GM12865 (cell line): ENCODE measurements around the gene CD81.

ENCODE experiments used
- DNase-seq: peaks from one replicate; pipeline ENCODE4 v3.0.0; 2010; ENCODE audit warnings: low read depth
- H3K4me3 ChIP-seq: 2 replicates; pipeline ENCODE4 v1.5.1; 2011; ENCODE audit warnings: mild to moderate bottlenecking, low read depth, low read length, control low read depth
- CTCF ChIP-seq: IDR thresholded peaks from 2 replicates; pipeline ENCODE4 v1.5.1; 2011; ENCODE audit warnings: low read length, control low read depth, low read depth, inconsistent platforms; ENCODE audit not compliant: insufficient read depth; ENCODE audit errors: missing control alignments

CD81 gene

GRCh38 chr11:2401436-2401984, 24.4 kb downstream of the CD81 start:
- peak overlapping the region; percentile 60 for H3K4me3 ChIP-seq
- DNase-seq = no peak
- peak; percentile 23 for TF ChIP-seq CTCF

- H3K4me3 ChIP-seq = no peak overlapping the region
- no peak for DNase-seq
- no peak for TF ChIP-seq CTCF
Observed at GRCh38 chr11:2402106-2402505, 25.0 kb downstream of the CD81 start.

- TF ChIP-seq CTCF = no peak
- no peak for DNase-seq
- no peak overlapping the region for H3K4me3 ChIP-seq
Observed at GRCh38 chr11:2402890-2403645, 26.0 kb downstream of the CD81 start.

- no peak overlapping the region for H3K4me3 ChIP-seq
- no peak for DNase-seq
- TF ChIP-seq CTCF = no peak
Observed at GRCh38 chr11:2404735-2405196, 27.7 kb downstream of the CD81 start.

GRCh38 chr11:2406451-2406850, 29.3 kb downstream of the CD81 start:
- no peak overlapping the region for H3K4me3 ChIP-seq
- DNase-seq = no peak
- TF ChIP-seq CTCF = no peak

- no peak for DNase-seq
- no peak for TF ChIP-seq CTCF
- H3K4me3 ChIP-seq = no peak overlapping the region
Observed at GRCh38 chr11:2406878-2407410, 29.8 kb downstream of the CD81 start.
